OCI-LY1 (cell line): ENCODE measurements around the gene METTL21A.

Source experiments
- EZH2 ChIP-seq: fragments of 200-600 bp; sonication (generic), shearing (Covaris generic); IDR thresholded peaks from 2 replicates; pipeline ENCODE4 v1.8.0; 2017; ENCODE audit warnings: borderline replicate concordance, mixed run types, mild to moderate bottlenecking, antibody characterized with exemption, low read length, moderate library complexity, mixed read lengths
- TF ChIP-seq, protein P1 (sequence below): fragments of 200-600 bp; sonication (generic), shearing (Covaris generic); IDR thresholded peaks from 2 replicates; pipeline ENCODE4 v1.5.1; 2017; ENCODE audit warnings: mild to moderate bottlenecking, antibody characterized with exemption, low read length, moderate library complexity, mixed read lengths

DNA sequence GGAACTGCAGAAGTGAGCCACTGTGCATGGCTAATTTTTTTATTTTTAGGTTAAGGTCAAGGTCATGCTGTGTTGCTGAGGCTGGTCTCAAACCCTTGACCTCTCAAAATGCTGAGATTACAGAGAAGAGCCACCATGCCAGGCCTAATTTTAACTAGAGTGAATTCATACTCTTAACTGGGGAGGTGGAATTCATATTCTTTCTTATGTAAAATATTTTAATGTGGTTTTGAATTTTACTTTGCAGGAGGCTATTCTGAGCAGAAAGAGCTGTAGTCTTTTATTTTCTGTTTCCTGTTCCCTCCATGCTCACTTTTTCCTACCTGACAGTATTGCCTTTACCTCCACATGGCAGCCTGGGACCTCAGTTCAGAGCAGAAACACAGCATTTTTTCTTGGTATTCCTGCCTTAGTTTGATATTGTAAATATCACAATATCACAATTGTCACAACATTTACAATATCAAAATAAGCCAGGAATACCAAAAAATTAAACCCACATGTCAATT, 49.1 kb upstream of the METTL21A start:
- TF ChIP-seq, protein P1, sequence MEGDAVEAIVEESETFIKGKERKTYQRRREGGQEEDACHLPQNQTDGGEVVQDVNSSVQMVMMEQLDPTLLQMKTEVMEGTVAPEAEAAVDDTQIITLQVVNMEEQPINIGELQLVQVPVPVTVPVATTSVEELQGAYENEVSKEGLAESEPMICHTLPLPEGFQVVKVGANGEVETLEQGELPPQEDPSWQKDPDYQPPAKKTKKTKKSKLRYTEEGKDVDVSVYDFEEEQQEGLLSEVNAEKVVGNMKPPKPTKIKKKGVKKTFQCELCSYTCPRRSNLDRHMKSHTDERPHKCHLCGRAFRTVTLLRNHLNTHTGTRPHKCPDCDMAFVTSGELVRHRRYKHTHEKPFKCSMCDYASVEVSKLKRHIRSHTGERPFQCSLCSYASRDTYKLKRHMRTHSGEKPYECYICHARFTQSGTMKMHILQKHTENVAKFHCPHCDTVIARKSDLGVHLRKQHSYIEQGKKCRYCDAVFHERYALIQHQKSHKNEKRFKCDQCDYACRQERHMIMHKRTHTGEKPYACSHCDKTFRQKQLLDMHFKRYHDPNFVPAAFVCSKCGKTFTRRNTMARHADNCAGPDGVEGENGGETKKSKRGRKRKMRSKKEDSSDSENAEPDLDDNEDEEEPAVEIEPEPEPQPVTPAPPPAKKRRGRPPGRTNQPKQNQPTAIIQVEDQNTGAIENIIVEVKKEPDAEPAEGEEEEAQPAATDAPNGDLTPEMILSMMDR: no peak
- no peak for TF ChIP-seq EZH2
